ENCODE data around the gene MEA1.

Gene MEA1

DNA sequence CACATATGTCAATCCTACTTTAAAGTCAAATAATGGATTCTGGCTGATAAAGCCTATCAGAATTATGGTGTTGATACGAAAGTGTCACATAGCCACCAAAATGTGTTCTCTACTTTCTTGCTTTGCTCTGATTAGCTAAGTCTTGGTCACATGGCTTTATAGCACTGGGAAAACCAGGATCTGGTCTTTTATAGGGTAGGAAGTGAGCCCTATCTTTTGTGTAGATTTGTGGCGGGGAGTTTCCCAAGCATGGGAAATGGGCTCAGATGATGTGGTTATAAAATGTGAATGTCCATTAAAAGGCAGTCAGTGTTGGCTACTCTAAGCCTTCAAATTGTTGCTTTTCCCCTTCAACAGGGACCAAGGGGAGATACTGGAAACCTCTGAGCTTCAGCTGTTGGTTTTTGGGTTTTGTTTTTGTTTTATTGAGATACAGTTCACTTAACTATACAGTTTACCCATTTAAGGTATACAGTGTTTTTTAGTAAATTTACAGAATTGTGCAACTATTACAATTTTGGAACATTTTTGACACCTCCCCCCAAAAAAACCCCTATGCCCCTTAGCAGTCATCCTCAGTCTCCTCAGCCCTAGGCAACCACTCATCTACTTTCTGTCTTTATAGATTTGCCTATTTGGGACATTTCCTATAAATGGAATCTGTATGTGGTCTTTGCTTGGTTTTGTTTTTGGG, 19.9 kb upstream of the MEA1 start:
- TF ChIP-seq, protein P1, sequence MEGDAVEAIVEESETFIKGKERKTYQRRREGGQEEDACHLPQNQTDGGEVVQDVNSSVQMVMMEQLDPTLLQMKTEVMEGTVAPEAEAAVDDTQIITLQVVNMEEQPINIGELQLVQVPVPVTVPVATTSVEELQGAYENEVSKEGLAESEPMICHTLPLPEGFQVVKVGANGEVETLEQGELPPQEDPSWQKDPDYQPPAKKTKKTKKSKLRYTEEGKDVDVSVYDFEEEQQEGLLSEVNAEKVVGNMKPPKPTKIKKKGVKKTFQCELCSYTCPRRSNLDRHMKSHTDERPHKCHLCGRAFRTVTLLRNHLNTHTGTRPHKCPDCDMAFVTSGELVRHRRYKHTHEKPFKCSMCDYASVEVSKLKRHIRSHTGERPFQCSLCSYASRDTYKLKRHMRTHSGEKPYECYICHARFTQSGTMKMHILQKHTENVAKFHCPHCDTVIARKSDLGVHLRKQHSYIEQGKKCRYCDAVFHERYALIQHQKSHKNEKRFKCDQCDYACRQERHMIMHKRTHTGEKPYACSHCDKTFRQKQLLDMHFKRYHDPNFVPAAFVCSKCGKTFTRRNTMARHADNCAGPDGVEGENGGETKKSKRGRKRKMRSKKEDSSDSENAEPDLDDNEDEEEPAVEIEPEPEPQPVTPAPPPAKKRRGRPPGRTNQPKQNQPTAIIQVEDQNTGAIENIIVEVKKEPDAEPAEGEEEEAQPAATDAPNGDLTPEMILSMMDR (IDR thresholded peaks at IDR 0.05; ENCODE audit: extremely low read depth, insufficient read depth, missing control alignments) = no peak
- no peak for DNase-seq (ENCODE audit: low spot score)
- in situ Hi-C loops (cut with MboI; ENCODE audit: low pct_unique_long_range_greater_than_20kb, low sequenced_read_pairs, unreplicated experiment) = no loop called here

DNA sequence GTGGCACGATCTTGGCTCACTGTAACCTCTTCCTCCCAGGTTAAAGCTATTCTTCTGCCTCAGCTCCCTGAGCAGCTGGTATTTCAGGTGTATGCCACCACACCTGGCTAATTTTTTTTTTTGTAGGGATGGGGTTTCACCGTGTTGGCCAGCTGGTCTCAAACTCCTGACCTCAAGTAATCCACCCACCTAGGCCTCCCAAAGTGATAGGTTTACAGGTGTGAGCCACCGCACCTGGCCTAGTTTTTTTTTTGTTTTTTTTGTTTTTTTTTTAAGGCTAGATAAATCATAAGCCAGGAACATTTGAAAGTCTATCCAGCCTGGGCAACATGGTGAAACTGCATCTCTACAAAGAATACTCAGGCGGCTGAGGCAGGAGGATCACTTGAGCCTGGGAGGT, 18.6 kb upstream of the MEA1 start:
- TF ChIP-seq, protein P1 (IDR thresholded peaks at IDR 0.05; ENCODE audit: extremely low read depth, insufficient read depth, missing control alignments) = no peak
- in situ Hi-C loops (cut with MboI; ENCODE audit: low pct_unique_long_range_greater_than_20kb, low sequenced_read_pairs, unreplicated experiment) = no loop called here
- DNase-seq (ENCODE audit: low spot score) = no peak

DNA sequence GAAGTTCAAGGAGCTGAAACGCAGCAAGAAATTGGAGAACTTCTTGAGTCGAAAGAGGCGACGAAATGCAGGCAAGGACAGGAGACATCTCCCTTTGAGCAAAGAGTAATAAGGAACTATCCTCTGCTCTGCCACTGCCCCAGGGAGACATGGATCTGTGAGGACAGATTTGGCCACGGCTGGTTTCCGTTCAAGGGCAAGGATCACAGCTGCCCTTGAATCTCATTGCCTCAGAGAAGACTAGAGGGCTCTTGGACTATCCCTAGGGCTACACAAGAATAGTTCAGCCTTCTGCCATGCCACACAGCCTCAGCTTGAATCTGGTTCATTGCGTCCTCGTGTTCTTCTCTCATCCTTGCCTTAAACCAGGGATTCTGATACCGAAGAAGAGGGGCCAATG, 15.4 kb upstream of the MEA1 start:
- no peak for DNase-seq (ENCODE audit: low spot score)
- in situ Hi-C loops (cut with MboI; ENCODE audit: low pct_unique_long_range_greater_than_20kb, low sequenced_read_pairs, unreplicated experiment) = no loop called here
- TF ChIP-seq, protein P1 (IDR thresholded peaks at IDR 0.05; ENCODE audit: extremely low read depth, insufficient read depth, missing control alignments) = no peak

DNA sequence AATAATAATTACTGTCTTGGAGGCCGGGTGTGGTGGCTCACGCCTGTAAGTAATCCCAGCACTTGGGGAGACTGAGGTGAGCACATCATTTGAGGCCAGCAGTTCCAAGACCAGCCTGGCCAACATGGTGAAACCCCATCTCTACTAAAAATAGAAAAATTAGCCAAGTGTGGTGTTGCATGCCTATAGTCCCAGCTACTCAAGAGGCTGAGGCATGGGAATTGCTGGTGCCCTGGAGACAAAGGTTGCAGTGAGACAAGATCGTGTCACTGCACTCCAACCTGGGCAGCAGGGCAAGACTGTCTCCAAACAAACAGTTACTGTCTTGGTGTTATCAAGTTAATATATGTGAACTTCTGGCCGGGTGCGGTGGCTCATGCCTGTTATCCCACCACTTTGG, 12.6 kb upstream of the MEA1 start:
- TF ChIP-seq, protein P1 (IDR thresholded peaks at IDR 0.05; ENCODE audit: extremely low read depth, insufficient read depth, missing control alignments) = no peak
- in situ Hi-C loops (cut with MboI; ENCODE audit: low pct_unique_long_range_greater_than_20kb, low sequenced_read_pairs, unreplicated experiment) = no loop called here
- no peak for DNase-seq (ENCODE audit: low spot score)

DNA sequence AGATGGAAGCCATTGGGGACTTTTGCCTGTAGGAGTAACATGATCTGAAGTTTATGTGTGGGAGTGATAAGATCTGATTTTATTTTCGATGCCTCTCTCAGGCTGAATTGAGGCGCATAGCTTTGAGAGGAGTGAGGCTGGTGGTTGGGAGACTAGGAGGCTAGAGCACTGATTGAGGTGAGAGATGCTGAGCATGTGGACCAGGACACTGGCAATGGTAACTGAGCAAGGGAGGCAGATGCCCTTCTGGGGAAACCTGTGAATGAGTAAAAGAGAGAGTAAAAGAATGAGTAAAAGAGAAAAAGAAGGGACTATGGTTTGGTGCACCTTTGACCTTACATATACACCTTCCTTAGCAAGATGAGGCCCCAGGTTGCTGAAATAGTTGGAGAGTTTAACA, 10.7 kb upstream of the MEA1 start:
- no peak for DNase-seq (ENCODE audit: low spot score)
- TF ChIP-seq, protein P1 (IDR thresholded peaks at IDR 0.05; ENCODE audit: extremely low read depth, insufficient read depth, missing control alignments) = no peak
- in situ Hi-C loops (cut with MboI; ENCODE audit: low pct_unique_long_range_greater_than_20kb, low sequenced_read_pairs, unreplicated experiment) = no loop called here

DNA sequence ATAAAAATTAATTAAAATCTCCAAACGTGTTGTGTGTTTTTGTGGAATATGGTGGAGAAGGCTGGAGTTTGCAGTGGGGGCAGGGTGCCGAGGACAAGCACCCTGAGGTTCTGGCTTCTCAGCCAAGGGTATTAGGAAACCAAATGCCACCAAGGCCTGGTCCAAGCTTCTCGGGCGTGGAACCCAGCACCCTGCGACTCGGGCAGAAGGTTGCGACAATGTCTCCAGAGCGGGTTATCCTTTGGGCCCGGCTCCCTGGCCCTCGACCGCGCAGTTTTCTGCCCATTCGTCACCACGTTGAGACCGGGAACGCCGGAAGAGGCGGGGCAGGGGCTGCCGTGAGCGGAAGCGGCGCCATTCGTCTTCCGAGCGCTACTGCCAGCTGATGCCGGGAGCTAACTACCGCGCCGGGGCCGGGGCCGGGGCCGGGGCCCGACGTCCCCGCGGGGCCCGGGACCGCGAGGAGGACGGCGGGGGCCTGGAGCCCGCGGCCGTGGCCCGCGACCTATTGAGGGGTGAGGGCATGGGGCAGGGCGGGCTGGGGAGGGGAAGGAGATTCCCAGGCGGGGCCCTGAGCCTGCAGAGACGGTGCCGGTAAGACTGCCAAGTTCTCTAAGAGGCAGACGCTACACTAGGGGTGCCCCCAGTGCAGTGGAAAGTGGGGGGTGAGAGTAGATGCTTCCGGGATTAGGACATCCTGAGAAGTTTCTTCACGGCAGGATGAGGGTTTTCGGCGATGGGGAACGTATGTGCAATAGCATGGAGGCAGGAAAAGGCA, 7.7 kb upstream of the MEA1 start, which contains the start of gene RRP36:
Gene RRP36, plus strand, starts transcription at position 354 of the 778 bp plus-strand sequence. Its CDS starts 32 bp downstream, at position 386.
- DNase-seq (ENCODE audit: low spot score) = peak; percentile 87
- TF ChIP-seq, protein P1 (IDR thresholded peaks at IDR 0.05; ENCODE audit: extremely low read depth, insufficient read depth, missing control alignments) = no peak
- in situ Hi-C loops (cut with MboI; ENCODE audit: low pct_unique_long_range_greater_than_20kb, low sequenced_read_pairs, unreplicated experiment) = no loop called here

Measured in GM13977 (cell line).